ENCODE measurements around the gene CA5B. TPM values are rescaled to one million over a fixed set of nuclear protein-coding genes. Genes with fewer than 3 reads are reported as not detected.

The CA5B gene
- total RNA-seq, 1 experiment from 2014 or later = 8.3 TPM

GRCh38 chrX:15789979-15790768 is 52.1 kb downstream of the CA5B start, which contains the start of gene ZRSR2:
Gene ZRSR2 (plus strand): TSS chrX:15790484. CDS start chrX:15790496, 12 bp downstream.
- Mint-ChIP-seq H3K4me3 (no peak within 1 kb of the TSS), H3K9me3 (no peaks in the 10 kb centered on the region; a peak in 1 of 5 replicates), H3K27me3 (ENCODE audit: low read depth) (no peaks in the 10 kb centered on the region), H3K4me1 (peaks cover 8 to 9% of the 10 kb centered on the region in 2 experiments), H3K36me3 (ENCODE audit: insufficient read depth in 1 of 3, low read depth in 3 of 3) (peaks cover 1 to 19% (median 17%) of the 10 kb centered on the region in 3 experiments), H3K27ac (no peak within 1 kb of the TSS)
- Histone ChIP-seq H3K79me1 (ENCODE audit: insufficient read depth, low read depth, low read length, poor library complexity, severe bottlenecking) (no peaks in the 10 kb centered on the region), H4K20me1 (ENCODE audit: control insufficient read depth, insufficient read depth, insufficient read length) (no peaks in the 10 kb centered on the region), H3K9me3 (ENCODE audit: control insufficient read depth, low read depth, low read length) (no peaks in the 10 kb centered on the region), H2BK120ac (ENCODE audit: low read depth, low read length, poor library complexity, severe bottlenecking) (no peak within 1 kb of the TSS), H2BK5ac (ENCODE audit: insufficient read length, low read length) (no peak within 1 kb of the TSS), H2AK5ac (ENCODE audit: insufficient read length, low read length) (no peak within 1 kb of the TSS), H3K4ac (ENCODE audit: low read depth, low read length) (no peak within 1 kb of the TSS), H3K4me1 (ENCODE audit: insufficient read depth, low read length) (no peaks in the 10 kb centered on the region), H3K27me3 (ENCODE audit: insufficient read depth, low read length) (no peaks in the 10 kb centered on the region), H2AFZ (ENCODE audit: low read length) (no peak within 1 kb of the TSS), H4K8ac (replicated peaks; ENCODE audit: insufficient read length, low read depth, low read length) (no peak within 1 kb of the TSS), H3K23ac (ENCODE audit: insufficient read length, low read depth, low read length) (no peak within 1 kb of the TSS), H3T11ph (ENCODE audit: low read length) (no peak within 1 kb of the TSS), H3K23me2 (ENCODE audit: insufficient read length, low read depth, low read length, poor library complexity, severe bottlenecking) (peaks cover 14% of the 10 kb centered on the region), H3K18ac (ENCODE audit: insufficient read length, low read depth, low read length) (peak within 1 kb of the TSS; percentile 86), H2BK20ac (ENCODE audit: low read depth, low read length, poor library complexity, severe bottlenecking) (no peak within 1 kb of the TSS), H3K4me2 (ENCODE audit: insufficient read depth, insufficient read length, low read length) (peak within 1 kb of the TSS; percentile 89), H4K5ac (ENCODE audit: insufficient read length, low read depth, low read length) (no peak within 1 kb of the TSS), H3K27ac (ENCODE audit: insufficient read length, low read depth, low read length) (peak within 1 kb of the TSS; percentile 37), H2BK15ac (ENCODE audit: low read depth, low read length) (no peak within 1 kb of the TSS), H3K79me2 (ENCODE audit: insufficient read depth, low read length) (no peaks in the 10 kb centered on the region), H3K14ac (ENCODE audit: insufficient read depth, low read length) (peak within 1 kb of the TSS; percentile 87; the same call in 1 of the 2 replicates), H3K56ac (ENCODE audit: insufficient read length, low read depth, low read length) (no peak within 1 kb of the TSS), H3K9ac (ENCODE audit: extremely low read depth, insufficient read length, low read length) (peak within 1 kb of the TSS; percentile 85), H4K91ac (ENCODE audit: insufficient read length, low read depth, low read length) (no peak within 1 kb of the TSS), H2BK12ac (ENCODE audit: insufficient read length, low read depth, low read length) (no peak within 1 kb of the TSS)
- peak; percentile 88 for DNase-seq
- TF ChIP-seq CTCF (conservative IDR thresholded peaks at IDR 0.05) = no peak
- whole genome bisulfite sequencing (ENCODE audit: extremely low coverage, insufficient read length, low lambda C conversion rate) = no CpG with 5 or more reads among the region's 55 CpGs

All from H9 (cell line).